Measurements from ENCODE around the gene PAQR8. TPM values are rescaled to one million over a fixed set of nuclear protein-coding genes. Genes with fewer than 3 reads are reported as not detected.

The PAQR8 gene
- total RNA-seq, 1 experiment from 2014 or later = 3.7 TPM

DNA sequence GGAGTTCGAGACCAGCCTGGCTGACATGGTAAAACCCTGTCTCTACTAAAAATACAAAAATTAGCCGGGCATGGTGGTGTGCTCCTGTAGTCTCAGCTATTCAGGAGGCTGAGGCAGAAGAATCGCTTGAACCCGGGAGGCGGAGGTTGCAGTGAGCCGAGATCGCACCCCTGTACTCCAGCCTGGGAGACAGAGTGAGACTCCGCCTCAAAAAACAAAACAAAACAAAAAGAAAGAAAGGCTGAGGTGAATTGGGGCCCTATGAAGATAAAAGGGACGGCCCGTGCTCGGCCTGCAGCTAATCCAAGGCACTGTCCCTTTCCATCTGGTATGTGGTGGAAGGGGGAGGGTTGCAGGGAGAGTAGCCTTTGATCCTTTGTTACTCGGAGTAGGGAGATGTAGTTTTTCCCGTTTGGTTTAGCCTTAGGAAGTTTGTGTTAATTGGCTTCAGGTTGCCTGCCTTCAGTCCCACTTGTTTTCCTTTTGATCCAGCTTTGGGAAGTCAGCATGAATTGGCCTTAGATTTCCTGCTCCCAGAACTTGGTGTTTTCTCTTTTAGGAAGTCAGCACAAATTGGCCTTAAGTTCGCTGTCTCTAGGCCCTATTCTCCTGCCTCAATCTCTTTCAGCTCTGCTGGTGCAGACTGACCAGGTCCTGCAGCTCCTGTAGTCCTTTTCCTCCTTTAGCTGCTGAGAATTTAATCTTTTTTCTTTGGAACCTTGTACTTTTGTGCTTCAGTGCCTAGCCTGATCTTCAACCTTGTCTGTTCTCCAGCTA is 36.1 kb upstream of the PAQR8 start:
- Histone ChIP-seq H3K36me3 (ENCODE audit: low read depth) (no peaks in the 10 kb centered on the region), H3K79me2 (ENCODE audit: low read depth) (no peaks in the 10 kb centered on the region), H3K9me2 (ENCODE audit: insufficient read depth) (no peaks in the 10 kb centered on the region), H3K9me3 (ENCODE audit: insufficient read depth, low read depth) (no peaks in the 10 kb centered on the region), H4K20me1 (ENCODE audit: insufficient read depth) (no peaks in the 10 kb centered on the region), H2AFZ (no peak overlapping the region), H3K4me3 (no peak overlapping the region), H3K27me3 (ENCODE audit: insufficient read depth, low read depth) (no peaks in the 10 kb centered on the region), H3K4me1 (replicated peaks; ENCODE audit: insufficient read depth) (peaks cover 4% of the 10 kb centered on the region; the same call in 1 of the 2 replicates), H3K27ac (no peak overlapping the region), H3F3A (ENCODE audit: insufficient read depth, low read depth) (no peaks in the 10 kb centered on the region), H3K4me2 (no peak overlapping the region)
- no TSS peak for BruUV-seq (replicated peaks)
- ChIA-PET POLR2A (ENCODE audit: unreplicated experiment) (no interaction called here), CTCF (no interaction called here)
- DNase-seq = no peak
- intact Hi-C loops (cut with micrococcal nuclease; ENCODE audit: unreplicated experiment) = no loop called here
- TF ChIP-seq EZH2 (IDR thresholded peaks at IDR 0.05; ENCODE audit: low read depth) = no peak
- TF ChIP-seq, protein P1, sequence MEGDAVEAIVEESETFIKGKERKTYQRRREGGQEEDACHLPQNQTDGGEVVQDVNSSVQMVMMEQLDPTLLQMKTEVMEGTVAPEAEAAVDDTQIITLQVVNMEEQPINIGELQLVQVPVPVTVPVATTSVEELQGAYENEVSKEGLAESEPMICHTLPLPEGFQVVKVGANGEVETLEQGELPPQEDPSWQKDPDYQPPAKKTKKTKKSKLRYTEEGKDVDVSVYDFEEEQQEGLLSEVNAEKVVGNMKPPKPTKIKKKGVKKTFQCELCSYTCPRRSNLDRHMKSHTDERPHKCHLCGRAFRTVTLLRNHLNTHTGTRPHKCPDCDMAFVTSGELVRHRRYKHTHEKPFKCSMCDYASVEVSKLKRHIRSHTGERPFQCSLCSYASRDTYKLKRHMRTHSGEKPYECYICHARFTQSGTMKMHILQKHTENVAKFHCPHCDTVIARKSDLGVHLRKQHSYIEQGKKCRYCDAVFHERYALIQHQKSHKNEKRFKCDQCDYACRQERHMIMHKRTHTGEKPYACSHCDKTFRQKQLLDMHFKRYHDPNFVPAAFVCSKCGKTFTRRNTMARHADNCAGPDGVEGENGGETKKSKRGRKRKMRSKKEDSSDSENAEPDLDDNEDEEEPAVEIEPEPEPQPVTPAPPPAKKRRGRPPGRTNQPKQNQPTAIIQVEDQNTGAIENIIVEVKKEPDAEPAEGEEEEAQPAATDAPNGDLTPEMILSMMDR (conservative IDR thresholded peaks at IDR 0.05) = no peak

DNA sequence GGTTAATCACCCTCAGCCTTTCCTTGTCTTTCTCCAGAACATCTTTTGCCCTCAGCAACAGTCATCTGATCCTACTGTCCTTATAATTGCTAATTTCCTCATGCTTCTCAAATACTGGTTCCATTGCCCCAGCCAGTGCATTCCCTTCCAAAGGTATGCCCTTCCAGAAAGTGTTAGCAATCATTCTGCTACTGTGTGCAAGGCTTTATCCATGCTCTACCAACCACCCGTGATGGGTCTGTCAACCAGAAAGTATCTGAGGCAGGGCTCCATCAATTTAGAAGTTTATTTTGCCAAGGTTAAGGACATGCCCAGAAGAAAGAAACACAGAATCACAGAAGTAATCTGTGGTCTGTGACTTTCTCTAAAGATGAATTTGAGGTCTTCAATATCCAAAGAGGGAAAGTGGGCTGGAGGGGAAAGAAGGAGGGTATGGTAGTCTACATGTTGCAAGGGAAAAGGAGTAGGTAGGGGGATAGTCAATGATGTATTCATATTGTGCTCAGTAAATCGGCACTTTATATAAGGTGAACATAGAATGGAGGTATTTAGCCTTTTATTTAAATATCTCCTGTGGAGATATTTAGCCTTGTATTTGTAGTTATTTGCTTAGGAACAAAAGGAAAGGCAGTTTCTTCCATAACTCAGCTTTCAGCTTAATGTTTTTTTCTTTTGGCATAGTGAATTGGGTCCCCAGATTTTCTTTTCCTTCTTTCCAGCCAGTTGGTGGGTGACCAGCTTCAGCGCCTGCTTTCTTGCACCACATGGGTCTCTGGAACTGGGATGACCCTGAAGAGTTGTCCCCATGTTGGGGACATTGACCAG is 35.2 kb upstream of the PAQR8 start:
- H3K27ac ChIP-seq = no peak overlapping the region
- no peak for TF ChIP-seq EZH2 (IDR thresholded peaks at IDR 0.05; ENCODE audit: low read depth)
- TF ChIP-seq, protein P1 (conservative IDR thresholded peaks at IDR 0.05) = no peak
- no peaks in the 10 kb centered on the region for H3K36me3 ChIP-seq (ENCODE audit: low read depth)
- no peak overlapping the region for H3K4me2 ChIP-seq
- CTCF ChIA-PET = no interaction called here
- no peak overlapping the region for H3K4me3 ChIP-seq
- H4K20me1 ChIP-seq (ENCODE audit: insufficient read depth) = no peaks in the 10 kb centered on the region
- H3F3A ChIP-seq (ENCODE audit: insufficient read depth, low read depth) = no peaks in the 10 kb centered on the region
- H3K79me2 ChIP-seq (ENCODE audit: low read depth) = no peaks in the 10 kb centered on the region
- no peak overlapping the region for H2AFZ ChIP-seq
- H3K9me3 ChIP-seq (ENCODE audit: insufficient read depth, low read depth) = no peaks in the 10 kb centered on the region
- H3K27me3 ChIP-seq (ENCODE audit: insufficient read depth, low read depth) = no peaks in the 10 kb centered on the region
- peaks cover 4% of the 10 kb centered on the region; the same call in 1 of the 2 replicates for H3K4me1 ChIP-seq (replicated peaks; ENCODE audit: insufficient read depth)
- H3K9me2 ChIP-seq (ENCODE audit: insufficient read depth) = no peaks in the 10 kb centered on the region
- BruUV-seq (replicated peaks) = no TSS peak
- no peak for DNase-seq
- intact Hi-C loops (cut with micrococcal nuclease; ENCODE audit: unreplicated experiment) = no loop called here
- POLR2A ChIA-PET (ENCODE audit: unreplicated experiment) = no interaction called here

DNA sequence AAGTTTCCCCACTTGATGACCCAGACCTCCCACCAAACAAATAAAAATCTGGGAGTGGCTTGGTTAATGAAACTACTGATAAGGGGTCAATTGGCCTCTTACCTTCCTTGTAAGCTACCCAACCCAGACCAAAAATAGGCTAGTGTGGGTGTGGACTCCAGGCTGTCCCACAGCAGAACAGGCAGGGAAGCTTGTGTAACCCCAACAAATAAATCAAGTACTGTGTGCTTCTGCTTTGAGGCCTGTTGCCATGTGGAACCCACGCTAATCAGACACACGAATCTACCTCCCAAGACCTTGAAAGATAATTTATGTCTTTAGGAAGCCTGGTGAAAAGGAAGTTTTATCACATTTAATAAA is 33.7 kb upstream of the PAQR8 start:
- H3K79me2 ChIP-seq (ENCODE audit: low read depth) = no peaks in the 10 kb centered on the region
- no peaks in the 10 kb centered on the region for H3F3A ChIP-seq (ENCODE audit: insufficient read depth, low read depth)
- ChIA-PET POLR2A (ENCODE audit: unreplicated experiment) (no interaction called here), CTCF (no interaction called here)
- BruUV-seq (replicated peaks) = no TSS peak
- no peaks in the 10 kb centered on the region for H3K36me3 ChIP-seq (ENCODE audit: low read depth)
- intact Hi-C loops (cut with micrococcal nuclease; ENCODE audit: unreplicated experiment) = no loop called here
- H3K4me2 ChIP-seq = no peak overlapping the region
- no peaks in the 10 kb centered on the region for H4K20me1 ChIP-seq (ENCODE audit: insufficient read depth)
- no peaks in the 10 kb centered on the region for H3K27me3 ChIP-seq (ENCODE audit: insufficient read depth, low read depth)
- no peak for DNase-seq
- H2AFZ ChIP-seq = no peak overlapping the region
- H3K9me3 ChIP-seq (ENCODE audit: insufficient read depth, low read depth) = no peaks in the 10 kb centered on the region
- TF ChIP-seq, protein P1 (conservative IDR thresholded peaks at IDR 0.05) = no peak
- no peak for TF ChIP-seq EZH2 (IDR thresholded peaks at IDR 0.05; ENCODE audit: low read depth)
- H3K4me1 ChIP-seq (replicated peaks; ENCODE audit: insufficient read depth) = peaks cover 4% of the 10 kb centered on the region
- H3K9me2 ChIP-seq (ENCODE audit: insufficient read depth) = no peaks in the 10 kb centered on the region
- H3K4me3 ChIP-seq = no peak overlapping the region
- no peak overlapping the region for H3K27ac ChIP-seq

All from PC-9 (cell line).